NB4 (cell line): ENCODE results near the gene NTSR2.

Experiments used
- MAX ChIP-seq: IDR thresholded peaks from 2 replicates; pipeline ENCODE4 v1.6.1; 2011; ENCODE audit warnings: low read depth, low read length
- MYC ChIP-seq: IDR thresholded peaks from 2 replicates; pipeline ENCODE4 v1.6.1; 2011; ENCODE audit warnings: low read depth, low read length
- POLR2A ChIP-seq: IDR thresholded peaks from 2 replicates; pipeline ENCODE4 v1.6.1; 2011; ENCODE audit warnings: mild to moderate bottlenecking; ENCODE audit not compliant: insufficient read length; ENCODE audit errors: extremely low read depth
- TF ChIP-seq, protein P1 (sequence below): IDR thresholded peaks from one replicate; pipeline ENCODE4 v1.5.1; 2012; ENCODE audit warnings: low read depth, low read length

DNA sequence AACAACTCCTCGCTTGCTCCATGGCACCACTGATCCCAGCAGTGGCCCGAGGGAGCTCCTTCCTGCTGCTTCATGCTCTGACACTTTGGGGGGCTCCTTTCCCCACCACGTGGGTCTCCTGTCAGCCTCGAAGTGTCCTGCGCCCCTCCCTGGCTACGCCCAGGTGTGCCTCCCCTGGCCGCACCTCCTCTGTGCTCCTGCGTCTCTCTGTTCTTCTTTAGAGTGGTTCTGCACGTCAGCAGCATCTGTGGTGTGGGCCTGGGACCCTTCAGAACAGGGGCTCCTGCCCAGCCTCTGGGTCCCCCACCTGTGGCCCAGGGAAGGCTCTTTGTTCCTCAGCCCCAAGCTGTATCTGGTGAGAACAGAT, 26.7 kb upstream of the NTSR2 start:
- TF ChIP-seq MYC (no peak), POLR2A (no peak), MAX (no peak)
- TF ChIP-seq, protein P1, sequence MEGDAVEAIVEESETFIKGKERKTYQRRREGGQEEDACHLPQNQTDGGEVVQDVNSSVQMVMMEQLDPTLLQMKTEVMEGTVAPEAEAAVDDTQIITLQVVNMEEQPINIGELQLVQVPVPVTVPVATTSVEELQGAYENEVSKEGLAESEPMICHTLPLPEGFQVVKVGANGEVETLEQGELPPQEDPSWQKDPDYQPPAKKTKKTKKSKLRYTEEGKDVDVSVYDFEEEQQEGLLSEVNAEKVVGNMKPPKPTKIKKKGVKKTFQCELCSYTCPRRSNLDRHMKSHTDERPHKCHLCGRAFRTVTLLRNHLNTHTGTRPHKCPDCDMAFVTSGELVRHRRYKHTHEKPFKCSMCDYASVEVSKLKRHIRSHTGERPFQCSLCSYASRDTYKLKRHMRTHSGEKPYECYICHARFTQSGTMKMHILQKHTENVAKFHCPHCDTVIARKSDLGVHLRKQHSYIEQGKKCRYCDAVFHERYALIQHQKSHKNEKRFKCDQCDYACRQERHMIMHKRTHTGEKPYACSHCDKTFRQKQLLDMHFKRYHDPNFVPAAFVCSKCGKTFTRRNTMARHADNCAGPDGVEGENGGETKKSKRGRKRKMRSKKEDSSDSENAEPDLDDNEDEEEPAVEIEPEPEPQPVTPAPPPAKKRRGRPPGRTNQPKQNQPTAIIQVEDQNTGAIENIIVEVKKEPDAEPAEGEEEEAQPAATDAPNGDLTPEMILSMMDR, result no peak
